ENCODE measurements around the gene PAH. TPM values are rescaled to one million over a fixed set of nuclear protein-coding genes. Genes with fewer than 3 reads are reported as not detected.

Gene PAH
- total RNA-seq, 1 donor from 2014 or later, result not detected

GRCh38 chr12:102951841-102952240 lies 34.8 kb upstream of the PAH start:
- DNase-seq (ENCODE audit: extremely low spot score in 2 of 2), result no peak
- Histone ChIP-seq H3K4me3 (no peak overlapping the region), H3K4me1 (peaks cover 4% of the 10 kb centered on the region), H3K27me3 (no peaks in the 10 kb centered on the region), H3K36me3 (no peaks in the 10 kb centered on the region), H3K9me3 (no peaks in the 10 kb centered on the region), H3K27ac (no peak overlapping the region)
- intact Hi-C loops (cut with DNase I), result no loop called here
- TF ChIP-seq CTCF (IDR thresholded peaks at IDR 0.05) (no peak), POLR2A (IDR thresholded peaks at IDR 0.05) (no peak), POLR2AphosphoS5 (IDR thresholded peaks at IDR 0.05; ENCODE audit: insufficient read depth in 1 of 2, low read depth in 1 of 2) (no peak)

GRCh38 chr12:102950950-102951619 lies 34.0 kb upstream of the PAH start:
- Histone ChIP-seq H3K4me1 (no peaks in the 10 kb centered on the region), H3K9me3 (no peaks in the 10 kb centered on the region), H3K4me3 (no peak overlapping the region), H3K27ac (no peak overlapping the region), H3K36me3 (no peaks in the 10 kb centered on the region), H3K27me3 (no peaks in the 10 kb centered on the region)
- no peak for DNase-seq (ENCODE audit: extremely low spot score in 2 of 2)
- TF ChIP-seq CTCF (IDR thresholded peaks at IDR 0.05) (no peak), POLR2AphosphoS5 (IDR thresholded peaks at IDR 0.05; ENCODE audit: insufficient read depth in 1 of 2, low read depth in 1 of 2) (no peak), POLR2A (IDR thresholded peaks at IDR 0.05) (no peak)
- intact Hi-C loops (cut with DNase I), result no loop called here

- Histone ChIP-seq H3K9me3 (no peaks in the 10 kb centered on the region), H3K4me3 (no peak overlapping the region), H3K27ac (no peak overlapping the region), H3K4me1 (no peaks in the 10 kb centered on the region), H3K36me3 (no peaks in the 10 kb centered on the region), H3K27me3 (no peaks in the 10 kb centered on the region)
- DNase-seq (ENCODE audit: extremely low spot score in 2 of 2), result no peak
- TF ChIP-seq POLR2A (IDR thresholded peaks at IDR 0.05) (no peak), CTCF (IDR thresholded peaks at IDR 0.05) (no peak), POLR2AphosphoS5 (IDR thresholded peaks at IDR 0.05; ENCODE audit: insufficient read depth in 1 of 2, low read depth in 1 of 2) (no peak)
- intact Hi-C loops (cut with DNase I), result no loop called here
These were observed 33.3 kb upstream of the PAH start for GRCh38 chr12:102950107-102950949.

- no peak for TF ChIP-seq POLR2AphosphoS5 (IDR thresholded peaks at IDR 0.05; ENCODE audit: insufficient read depth in 1 of 2, low read depth in 1 of 2)
- TF ChIP-seq CTCF (IDR thresholded peaks at IDR 0.05), result peak in 2 of 3 experiments; percentile 50 to 68
- TF ChIP-seq POLR2A (IDR thresholded peaks at IDR 0.05), result no peak
- Histone ChIP-seq H3K9me3 (no peaks in the 10 kb centered on the region), H3K27me3 (no peaks in the 10 kb centered on the region), H3K36me3 (no peaks in the 10 kb centered on the region), H3K27ac (no peak overlapping the region), H3K4me1 (no peaks in the 10 kb centered on the region), H3K4me3 (no peak overlapping the region)
- intact Hi-C loops (cut with DNase I), result no loop called here
- DNase-seq (ENCODE audit: extremely low spot score in 2 of 2), result no peak
These were observed 31.9 kb upstream of the PAH start for GRCh38 chr12:102948941-102949352.

- Histone ChIP-seq H3K9me3 (no peaks in the 10 kb centered on the region), H3K36me3 (no peaks in the 10 kb centered on the region), H3K27ac (no peak overlapping the region), H3K4me1 (no peaks in the 10 kb centered on the region), H3K27me3 (no peaks in the 10 kb centered on the region), H3K4me3 (no peak overlapping the region)
- DNase-seq (ENCODE audit: extremely low spot score in 2 of 2), result no peak
- no peak for TF ChIP-seq POLR2AphosphoS5 (IDR thresholded peaks at IDR 0.05; ENCODE audit: insufficient read depth in 1 of 2, low read depth in 1 of 2)
- intact Hi-C loops (cut with DNase I), result no loop called here
These were observed 29.0 kb upstream of the PAH start for GRCh38 chr12:102946042-102946441.
